Testis (tissue), 2 donors: ENCODE measurements around the gene CERT1.

ENCODE experiments used
- CTCF ChIP-seq, 3 experiments: fragments of 450-650 bp in 2 of 3; fragments of 200-600 bp in 1 of 3; sonication (generic) in 1 of 3; IDR thresholded peaks; one replicate each; pipeline ENCODE4 v1.5.1; 2016 to 2019; ENCODE audit warnings: antibody characterized with exemption in 3 of 3, mild to moderate bottlenecking in 2 of 3, moderate library complexity in 1 of 3
- POLR2A ChIP-seq: fragments of 450-650 bp; IDR thresholded peaks from one replicate; pipeline ENCODE4 v1.6.1; 2017; ENCODE audit warnings: antibody characterized with exemption, mild to moderate bottlenecking, moderate library complexity

GRCh38 chr5:75435096-75435495, 76.3 kb downstream of the CERT1 start:
- TF ChIP-seq CTCF (IDR thresholded peaks at IDR 0.05) (no peak), POLR2A (no peak)
